HCT116 (cell line): ENCODE results near the gene SLC7A9. TPM values are rescaled to one million over a fixed set of nuclear protein-coding genes. Genes with fewer than 3 reads are reported as not detected.

Source experiments
- ATAC-seq: fragments of 200-7000 bp; cut with Tn5 transposase; 2 replicates; pipeline ENCODE4 v1.9.1; 2020; ENCODE audit warnings: mild to moderate bottlenecking, moderate library complexity
- BruUV-seq: library from RNA; stranded (reverse); fragments of 400-500 nt; replicated peaks from 2 replicates; lab custom pipeline; 2021; lab: Mats Ljungman, UMichigan
- CTCF ChIA-PET: fragments of 300-600 bp; sonication (Branson Sonifier 250); formaldehyde crosslinking; loops from one replicate; lab custom pipeline; 2021; ENCODE audit warnings: antibody characterized with exemption; lab: Charles Lee
- POLR2A ChIA-PET: fragments of 300-600, 350-600 bp; sonication (Branson Sonifier 250); formaldehyde crosslinking; loops from one replicate; lab custom pipeline; 2021; ENCODE audit warnings: antibody characterized with exemption; lab: Charles Lee
- RAD21 ChIA-PET, 2 experiments: fragments of 300-600 bp; sonication (Branson Sonifier 250); formaldehyde crosslinking; loops; one replicate each; lab custom pipeline; 2023; ENCODE audit warnings: low total read pairs in 2 of 2; ENCODE audit not compliant: uncharacterized antibody in 2 of 2, unreplicated experiment in 2 of 2, low non-redundant PET in 1 of 2; lab: Charles Lee
- DNase-seq: peaks from one replicate; pipeline ENCODE4 v3.0.0-alpha.2; 2010; ENCODE audit warnings: low read depth, low spot score
- H2AFZ ChIP-seq: fragments of 200-600 bp; shearing (Covaris generic), sonication (generic); 2 replicates; pipeline ENCODE4 v1.6.1; 2017; ENCODE audit warnings: low read depth, mixed run types, mixed read lengths, antibody characterized with exemption, low read length; ENCODE audit not compliant: poor library complexity, severe bottlenecking
- H3K27ac ChIP-seq: 2 replicates; pipeline ENCODE4 v1.5.1; 2012; ENCODE audit warnings: low read depth, low read length
- H3K27me3 ChIP-seq: fragments of 200-600 bp; sonication (generic); 2 replicates; pipeline ENCODE4 v1.6.1; 2016; ENCODE audit warnings: mixed run types, low read length, mixed read lengths; ENCODE audit not compliant: insufficient read depth
- H3K36me3 ChIP-seq, 2 experiments: fragments of 200-500 bp in 1 of 2; fragments of 200-600 bp in 1 of 2; sonication (Bioruptor generic) in 1 of 2; sonication (generic) in 1 of 2; 2 replicates each; pipeline versions ENCODE4 v1.5.1 to v1.6.1; 2014 to 2016; ENCODE audit warnings: low read length in 2 of 2, inconsistent platforms in 1 of 2, mixed read lengths in 1 of 2, mixed run types in 1 of 2; ENCODE audit not compliant: insufficient read depth in 2 of 2, control insufficient read depth in 1 of 2
- H3K4me1 ChIP-seq, 2 experiments: fragments of 200-600 bp in 1 of 2; sonication (generic) in 1 of 2; 2 replicates each; pipeline versions ENCODE4 v1.5.1 to v1.6.1; 2012 to 2017; ENCODE audit warnings: low read length in 2 of 2, inconsistent platforms in 1 of 2, mild to moderate bottlenecking in 1 of 2, mixed read lengths in 1 of 2, mixed run types in 1 of 2, moderate library complexity in 1 of 2; ENCODE audit not compliant: insufficient read depth in 2 of 2, control insufficient read depth in 1 of 2
- H3K4me2 ChIP-seq: fragments of 200-600 bp; sonication (generic); 2 replicates; pipeline ENCODE4 v1.6.1; 2017; ENCODE audit warnings: mixed run types, low read length, mixed read lengths
- H3K4me3 ChIP-seq, 2 experiments: fragments of 200-600 bp in 1 of 2; sonication (generic) in 1 of 2; replicated peaks in 1 of 2; 2 replicates each; pipeline ENCODE4 v1.5.1; 2011 to 2016; ENCODE audit warnings: low read length in 2 of 2, control low read depth in 1 of 2, low read depth in 1 of 2, mild to moderate bottlenecking in 1 of 2, mixed read lengths in 1 of 2, mixed run types in 1 of 2
- H3K79me2 ChIP-seq: fragments of 200-600 bp; sonication (generic); 2 replicates; pipeline ENCODE4 v1.6.1; 2017; ENCODE audit warnings: mild to moderate bottlenecking, mixed run types, low read length, moderate library complexity, mixed read lengths; ENCODE audit not compliant: insufficient read depth
- H3K9ac ChIP-seq: fragments of 200-600 bp; sonication (generic); 2 replicates; pipeline ENCODE4 v1.6.1; 2016; ENCODE audit warnings: low read length, mixed read lengths
- H3K9me2 ChIP-seq: fragments of 200-600 bp; sonication (generic), shearing (Covaris generic); 2 replicates; pipeline ENCODE4 v1.6.1; 2017; ENCODE audit warnings: mixed run types, mild to moderate bottlenecking, moderate library complexity; ENCODE audit not compliant: insufficient read depth
- H3K9me3 ChIP-seq, 2 experiments: fragments of 200-500 bp in 1 of 2; fragments of 200-600 bp in 1 of 2; sonication (Bioruptor generic) in 1 of 2; sonication (generic) in 1 of 2; 2 replicates each; pipeline ENCODE4 v1.6.1; 2014 to 2017; ENCODE audit warnings: low read length in 2 of 2, mixed read lengths in 2 of 2, inconsistent platforms in 1 of 2, low read depth in 1 of 2, mild to moderate bottlenecking in 1 of 2, mixed run types in 1 of 2, moderate library complexity in 1 of 2; ENCODE audit not compliant: control insufficient read depth in 1 of 2, insufficient read depth in 1 of 2
- H4K20me1 ChIP-seq: fragments of 200-600 bp; sonication (generic), shearing (Covaris generic); 2 replicates; pipeline ENCODE4 v1.6.1; 2017; ENCODE audit warnings: mixed run types, mild to moderate bottlenecking, moderate library complexity; ENCODE audit not compliant: insufficient read depth
- CBX3 ChIP-seq: IDR thresholded peaks from 2 replicates; pipeline ENCODE4 v1.6.1; 2012; ENCODE audit warnings: low read depth
- CEBPB ChIP-seq: IDR thresholded peaks from 2 replicates; pipeline ENCODE4 v1.6.1; 2012; ENCODE audit warnings: low read depth
- ELF1 ChIP-seq: IDR thresholded peaks from 2 replicates; pipeline ENCODE4 v1.6.1; 2012; ENCODE audit warnings: low read depth, borderline replicate concordance
- EZH2 ChIP-seq: fragments of 200-600 bp; sonication (generic); IDR thresholded peaks from 2 replicates; pipeline ENCODE4 v1.6.1; 2017; ENCODE audit warnings: antibody characterized with exemption, mixed run types
- EZH2phosphoT487 ChIP-seq: fragments of 200-600 bp; IDR thresholded peaks from 2 replicates; pipeline ENCODE4 v1.6.1; 2018; ENCODE audit warnings: antibody characterized with exemption, borderline replicate concordance
- JUND ChIP-seq: IDR thresholded peaks from 2 replicates; pipeline ENCODE4 v1.6.1; 2012
- POLR2A ChIP-seq: IDR thresholded peaks from 2 replicates; pipeline ENCODE4 v1.7.0; 2011; ENCODE audit warnings: borderline replicate concordance; ENCODE audit not compliant: insufficient read depth, insufficient read length; ENCODE audit errors: extremely low read depth
- POLR2AphosphoS5 ChIP-seq: IDR thresholded peaks from 2 replicates; pipeline ENCODE4 v1.6.1; 2011; ENCODE audit warnings: mild to moderate bottlenecking, low read depth, low read length, moderate library complexity
- SP1 ChIP-seq: IDR thresholded peaks from 2 replicates; pipeline ENCODE4 v1.6.1; 2012; ENCODE audit warnings: low read depth
- SRF ChIP-seq: IDR thresholded peaks from 2 replicates; pipeline ENCODE4 v1.6.1; 2012; ENCODE audit warnings: low read depth
- TCF7L2 ChIP-seq: IDR thresholded peaks from 2 replicates; pipeline ENCODE4 v1.7.0; 2011; ENCODE audit warnings: borderline replicate concordance, inconsistent platforms; ENCODE audit not compliant: insufficient read depth, insufficient read length; ENCODE audit errors: extremely low read depth
- YY1 ChIP-seq: IDR thresholded peaks from 2 replicates; pipeline ENCODE4 v1.6.1; 2011; ENCODE audit warnings: low read length, low read depth, moderate library complexity, mild to moderate bottlenecking; ENCODE audit not compliant: insufficient replicate concordance; ENCODE audit errors: extremely low read depth
- ZFX ChIP-seq: fragments of 450-650 bp; IDR thresholded peaks from 2 replicates; pipeline ENCODE4 v1.6.1; 2017
- ZNF274 ChIP-seq: fragments of 200-500 bp; sonication (Bioruptor generic); IDR thresholded peaks from 2 replicates; pipeline ENCODE4 v1.6.1; 2014; ENCODE audit warnings: mild to moderate bottlenecking, low read depth, low read length, inconsistent platforms
- intact Hi-C: fragments of 100-400 bp; cut with micrococcal nuclease; formaldehyde crosslinking; loops from 2 replicates; pipeline ENCODE4 v1.10.0; 2022
- total RNA-seq: library from RNA; stranded (reverse); gene quantifications from one replicate; pipeline ENCODE4 v1.2.1, GENCODE V29; 2021; ENCODE audit not compliant: unreplicated experiment
- TF ChIP-seq, protein P1 (sequence below): IDR thresholded peaks from 2 replicates; pipeline ENCODE4 v1.6.1; 2012
- TF ChIP-seq, protein P2 (sequence below): IDR thresholded peaks from 2 replicates; pipeline ENCODE4 v1.6.1; 2012; ENCODE audit warnings: low read depth
- TF ChIP-seq, protein P3 (sequence below), 3 experiments: fragments of 200-600 bp in 1 of 3; sonication (generic) in 1 of 3; IDR thresholded peaks in 2 of 3; conservative IDR thresholded peaks in 1 of 3; 2 replicates each; pipeline ENCODE4 v1.5.1; 2012 to 2017; ENCODE audit warnings: low read depth in 2 of 3, low read length in 2 of 3, antibody characterized with exemption in 1 of 3, borderline replicate concordance in 1 of 3, control low read depth in 1 of 3, mild to moderate bottlenecking in 1 of 3, mixed read lengths in 1 of 3, mixed run types in 1 of 3, moderate library complexity in 1 of 3; ENCODE audit not compliant: insufficient read depth in 1 of 3
- TF ChIP-seq, protein P4 (sequence below): IDR thresholded peaks from 2 replicates; pipeline ENCODE4 v1.6.1; 2012

Gene SLC7A9
- total RNA-seq, 1 experiment from 2014 or later = 0.42 TPM

DNA sequence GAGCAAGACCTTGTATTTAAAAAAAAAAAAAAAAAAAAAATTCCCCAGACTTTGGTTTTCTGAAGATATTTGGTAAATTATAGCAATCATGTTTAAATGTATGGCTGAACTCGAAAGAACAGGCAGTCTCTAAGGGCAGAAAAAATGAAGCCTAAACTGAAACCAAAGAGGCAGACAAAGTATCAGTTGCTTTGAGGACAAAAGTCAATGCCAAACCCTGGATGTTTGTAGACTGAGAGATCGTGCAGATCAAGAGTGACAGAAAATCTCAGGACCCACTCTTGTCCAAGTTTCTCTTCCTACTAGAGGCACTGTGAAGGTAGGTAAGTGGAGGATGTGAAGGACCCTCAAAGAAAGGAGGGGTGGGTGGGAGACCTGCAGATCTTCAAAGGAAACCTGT is 11.1 kb upstream of the SLC7A9 start (continued):
- no peak for TF ChIP-seq EZH2
- no peak for TF ChIP-seq ZFX
- TF ChIP-seq TCF7L2 = no peak
- TF ChIP-seq ELF1 = no peak

DNA sequence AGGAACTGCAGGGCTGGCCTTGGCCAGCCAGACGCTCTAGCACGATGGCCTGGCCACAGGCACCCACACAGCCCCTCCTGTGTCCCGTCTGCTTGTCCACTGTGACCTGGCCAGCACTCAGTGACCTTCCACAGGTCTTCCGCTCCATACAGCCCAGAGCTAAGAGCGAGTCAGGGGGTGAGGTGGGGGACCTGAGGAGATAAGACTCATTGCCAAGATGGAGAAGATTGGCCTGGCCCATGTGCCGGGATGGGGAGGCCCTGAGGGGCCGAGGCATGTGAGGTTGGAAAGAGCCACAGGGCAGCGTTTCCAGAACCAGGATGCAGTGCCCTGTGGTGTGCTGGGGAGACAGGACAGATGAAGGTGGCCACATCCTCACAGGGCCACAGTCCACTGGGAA is 10.2 kb upstream of the SLC7A9 start:
- H3K9ac ChIP-seq = no peak overlapping the region
- no peak for TF ChIP-seq EZH2
- no peak for TF ChIP-seq CBX3
- TF ChIP-seq EZH2phosphoT487 = no peak
- no peak for TF ChIP-seq SP1
- TF ChIP-seq ZFX = no peak
- TF ChIP-seq JUND = no peak
- no peak for TF ChIP-seq POLR2AphosphoS5
- no peak for TF ChIP-seq POLR2A
- TF ChIP-seq, protein P1, sequence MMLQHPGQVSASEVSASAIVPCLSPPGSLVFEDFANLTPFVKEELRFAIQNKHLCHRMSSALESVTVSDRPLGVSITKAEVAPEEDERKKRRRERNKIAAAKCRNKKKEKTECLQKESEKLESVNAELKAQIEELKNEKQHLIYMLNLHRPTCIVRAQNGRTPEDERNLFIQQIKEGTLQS = no peak
- no peak for TF ChIP-seq ZNF274
- TF ChIP-seq YY1 = no peak
- TF ChIP-seq SRF = no peak
- TF ChIP-seq, protein P2, sequence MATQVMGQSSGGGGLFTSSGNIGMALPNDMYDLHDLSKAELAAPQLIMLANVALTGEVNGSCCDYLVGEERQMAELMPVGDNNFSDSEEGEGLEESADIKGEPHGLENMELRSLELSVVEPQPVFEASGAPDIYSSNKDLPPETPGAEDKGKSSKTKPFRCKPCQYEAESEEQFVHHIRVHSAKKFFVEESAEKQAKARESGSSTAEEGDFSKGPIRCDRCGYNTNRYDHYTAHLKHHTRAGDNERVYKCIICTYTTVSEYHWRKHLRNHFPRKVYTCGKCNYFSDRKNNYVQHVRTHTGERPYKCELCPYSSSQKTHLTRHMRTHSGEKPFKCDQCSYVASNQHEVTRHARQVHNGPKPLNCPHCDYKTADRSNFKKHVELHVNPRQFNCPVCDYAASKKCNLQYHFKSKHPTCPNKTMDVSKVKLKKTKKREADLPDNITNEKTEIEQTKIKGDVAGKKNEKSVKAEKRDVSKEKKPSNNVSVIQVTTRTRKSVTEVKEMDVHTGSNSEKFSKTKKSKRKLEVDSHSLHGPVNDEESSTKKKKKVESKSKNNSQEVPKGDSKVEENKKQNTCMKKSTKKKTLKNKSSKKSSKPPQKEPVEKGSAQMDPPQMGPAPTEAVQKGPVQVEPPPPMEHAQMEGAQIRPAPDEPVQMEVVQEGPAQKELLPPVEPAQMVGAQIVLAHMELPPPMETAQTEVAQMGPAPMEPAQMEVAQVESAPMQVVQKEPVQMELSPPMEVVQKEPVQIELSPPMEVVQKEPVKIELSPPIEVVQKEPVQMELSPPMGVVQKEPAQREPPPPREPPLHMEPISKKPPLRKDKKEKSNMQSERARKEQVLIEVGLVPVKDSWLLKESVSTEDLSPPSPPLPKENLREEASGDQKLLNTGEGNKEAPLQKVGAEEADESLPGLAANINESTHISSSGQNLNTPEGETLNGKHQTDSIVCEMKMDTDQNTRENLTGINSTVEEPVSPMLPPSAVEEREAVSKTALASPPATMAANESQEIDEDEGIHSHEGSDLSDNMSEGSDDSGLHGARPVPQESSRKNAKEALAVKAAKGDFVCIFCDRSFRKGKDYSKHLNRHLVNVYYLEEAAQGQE = no peak
- TF ChIP-seq TCF7L2 = no peak
- no peak for TF ChIP-seq ELF1
- TF ChIP-seq, protein P3, sequence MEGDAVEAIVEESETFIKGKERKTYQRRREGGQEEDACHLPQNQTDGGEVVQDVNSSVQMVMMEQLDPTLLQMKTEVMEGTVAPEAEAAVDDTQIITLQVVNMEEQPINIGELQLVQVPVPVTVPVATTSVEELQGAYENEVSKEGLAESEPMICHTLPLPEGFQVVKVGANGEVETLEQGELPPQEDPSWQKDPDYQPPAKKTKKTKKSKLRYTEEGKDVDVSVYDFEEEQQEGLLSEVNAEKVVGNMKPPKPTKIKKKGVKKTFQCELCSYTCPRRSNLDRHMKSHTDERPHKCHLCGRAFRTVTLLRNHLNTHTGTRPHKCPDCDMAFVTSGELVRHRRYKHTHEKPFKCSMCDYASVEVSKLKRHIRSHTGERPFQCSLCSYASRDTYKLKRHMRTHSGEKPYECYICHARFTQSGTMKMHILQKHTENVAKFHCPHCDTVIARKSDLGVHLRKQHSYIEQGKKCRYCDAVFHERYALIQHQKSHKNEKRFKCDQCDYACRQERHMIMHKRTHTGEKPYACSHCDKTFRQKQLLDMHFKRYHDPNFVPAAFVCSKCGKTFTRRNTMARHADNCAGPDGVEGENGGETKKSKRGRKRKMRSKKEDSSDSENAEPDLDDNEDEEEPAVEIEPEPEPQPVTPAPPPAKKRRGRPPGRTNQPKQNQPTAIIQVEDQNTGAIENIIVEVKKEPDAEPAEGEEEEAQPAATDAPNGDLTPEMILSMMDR (IDR thresholded peaks at IDR 0.05 in 2 of 3, conservative IDR thresholded peaks at IDR 0.05 in 1 of 3; ENCODE audit: borderline replicate concordance in 1 of 3, insufficient read depth in 1 of 3, low read depth in 2 of 3, low read length in 2 of 3) = no peak
- TF ChIP-seq CEBPB = no peak
- TF ChIP-seq, protein P4, sequence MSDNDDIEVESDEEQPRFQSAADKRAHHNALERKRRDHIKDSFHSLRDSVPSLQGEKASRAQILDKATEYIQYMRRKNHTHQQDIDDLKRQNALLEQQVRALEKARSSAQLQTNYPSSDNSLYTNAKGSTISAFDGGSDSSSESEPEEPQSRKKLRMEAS = no peak
- H3K27me3 ChIP-seq = no peaks in the 10 kb centered on the region
- H3K4me2 ChIP-seq = no peak overlapping the region
- H2AFZ ChIP-seq = no peak overlapping the region
- H3K79me2 ChIP-seq = no peaks in the 10 kb centered on the region
- ATAC-seq = no peak
- no TSS peak for BruUV-seq
- no peak overlapping the region for H3K4me3 ChIP-seq
- H3K4me1 ChIP-seq = no peaks in the 10 kb centered on the region
- no peaks in the 10 kb centered on the region for H3K36me3 ChIP-seq
- H4K20me1 ChIP-seq = no peaks in the 10 kb centered on the region
- no peak for DNase-seq
- H3K9me3 ChIP-seq = no peaks in the 10 kb centered on the region
- RAD21 ChIA-PET = no interaction called here
- CTCF ChIA-PET = no interaction called here
- no peak overlapping the region for H3K27ac ChIP-seq
- no peaks in the 10 kb centered on the region for H3K9me2 ChIP-seq
- POLR2A ChIA-PET = no interaction called here
- intact Hi-C loops = no loop called here
